ENCODE measurements around the gene ITGA2B.

The ITGA2B gene

DNA sequence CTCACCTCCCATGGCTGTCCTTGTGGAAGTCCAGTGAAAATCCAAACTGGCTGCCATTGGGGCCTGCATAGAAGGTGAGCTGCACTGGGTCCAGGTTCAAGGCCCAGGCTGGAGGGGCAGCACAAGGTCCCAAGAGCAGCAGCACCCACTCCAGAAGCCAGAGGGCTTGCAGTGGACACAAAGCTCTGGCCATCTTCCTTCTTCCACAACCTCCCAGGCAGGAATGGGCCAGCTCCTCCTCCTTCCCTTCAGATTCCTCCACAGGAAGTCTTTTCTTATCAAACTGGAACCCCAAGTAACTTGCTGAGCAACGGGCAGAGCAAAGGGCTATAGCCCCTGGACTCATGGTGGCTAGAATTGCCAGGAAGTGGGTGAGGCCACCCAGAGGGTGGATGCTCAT is at the start of gene ITGA2B:
TSS of gene ITGA2B (minus strand) at position 369 of the 400 bp plus-strand sequence. CDS start at position 193, 176 bp downstream.
- DNase-seq (ENCODE audit: low read depth in 1 of 2, low spot score in 1 of 2) = no peak

GRCh38 chr17:44439168-44439567 is 49.7 kb upstream of the ITGA2B start:
- DNase-seq (ENCODE audit: low read depth in 1 of 2, low spot score in 1 of 2) = no peak

- DNase-seq (ENCODE audit: low read depth in 1 of 2, low spot score in 1 of 2) = no peak
Measured at GRCh38 chr17:44438636-44439035, 49.2 kb upstream of the ITGA2B start.

DNA sequence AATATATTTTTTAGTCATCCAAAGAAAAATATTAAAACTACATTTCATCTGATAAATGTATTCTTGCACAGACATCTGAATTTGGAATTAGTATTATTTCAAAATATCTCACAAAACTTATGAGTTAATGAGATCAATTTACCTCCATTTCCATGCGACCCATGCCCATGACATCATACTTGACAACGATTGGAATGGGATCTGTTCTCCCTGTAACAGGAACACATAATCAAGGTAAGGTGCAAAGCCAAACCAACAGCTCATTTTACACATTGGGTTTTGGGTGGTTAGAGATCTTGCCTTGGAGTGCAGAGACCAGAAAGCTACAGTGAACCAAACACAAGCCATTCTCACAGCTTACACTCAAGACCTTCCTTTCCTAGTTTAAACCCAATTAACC is 46.9 kb upstream of the ITGA2B start:
- DNase-seq (ENCODE audit: low read depth in 1 of 2, low spot score in 1 of 2) = no peak

- DNase-seq (ENCODE audit: low read depth in 1 of 2, low spot score in 1 of 2) = no peak
Measured at GRCh38 chr17:44432254-44433157, 43.1 kb upstream of the ITGA2B start.

GRCh38 chr17:44424828-44425461 is 35.5 kb upstream of the ITGA2B start:
- DNase-seq (ENCODE audit: low read depth in 1 of 2, low spot score in 1 of 2) = no peak

- no peak for DNase-seq (ENCODE audit: low read depth in 1 of 2, low spot score in 1 of 2)
Measured at GRCh38 chr17:44417553-44417952, 28.1 kb upstream of the ITGA2B start.

- no peak for DNase-seq (ENCODE audit: low read depth in 1 of 2, low spot score in 1 of 2)
Measured at GRCh38 chr17:44416558-44417289, 27.3 kb upstream of the ITGA2B start.

GRCh38 chr17:44414394-44415155 is 25.1 kb upstream of the ITGA2B start:
- no peak for DNase-seq (ENCODE audit: low read depth in 1 of 2, low spot score in 1 of 2)

GRCh38 chr17:44409309-44410028 is 20.0 kb upstream of the ITGA2B start:
- DNase-seq (ENCODE audit: low read depth in 1 of 2, low spot score in 1 of 2) = no peak

GRCh38 chr17:44408786-44409185 is 19.3 kb upstream of the ITGA2B start:
- DNase-seq (ENCODE audit: low read depth in 1 of 2, low spot score in 1 of 2) = no peak

- no peak for DNase-seq (ENCODE audit: low read depth in 1 of 2, low spot score in 1 of 2)
Measured at GRCh38 chr17:44402564-44403172, 13.2 kb upstream of the ITGA2B start.

DNA sequence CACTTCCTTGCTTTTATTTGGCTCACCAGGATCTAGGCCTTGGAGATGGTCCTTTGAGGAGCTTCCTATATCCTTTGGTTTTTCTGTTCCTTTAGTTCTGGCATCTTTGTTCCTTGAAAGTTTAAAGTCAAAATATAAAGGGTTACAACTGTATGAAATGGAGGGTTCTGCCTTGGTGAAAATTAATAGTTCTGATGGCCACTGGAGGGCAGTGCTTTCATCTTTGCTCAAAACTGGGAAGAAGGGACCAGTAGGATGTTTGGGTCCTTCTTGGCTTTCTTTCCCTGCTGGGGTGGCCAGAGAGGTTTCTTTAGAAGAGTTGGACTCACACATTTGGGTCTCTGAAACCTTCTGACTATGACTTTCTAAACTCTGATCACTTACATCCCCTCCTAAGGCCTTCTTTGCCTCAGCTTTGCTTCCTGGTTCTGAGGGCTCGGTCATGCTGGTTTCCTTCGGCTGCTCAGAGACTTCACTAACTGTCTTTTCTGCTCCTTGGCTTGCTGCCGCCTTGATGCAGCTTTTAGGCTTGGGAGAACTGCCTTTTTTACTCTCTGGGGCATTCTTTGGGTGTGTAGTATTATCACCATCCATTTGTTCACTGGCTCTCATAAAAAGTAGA is 10.9 kb upstream of the ITGA2B start:
- no peak for DNase-seq (ENCODE audit: low read depth in 1 of 2, low spot score in 1 of 2)

- no peak for DNase-seq (ENCODE audit: low read depth in 1 of 2, low spot score in 1 of 2)
Measured at GRCh38 chr17:44398692-44399691, 9.5 kb upstream of the ITGA2B start.

GRCh38 chr17:44397479-44398440 is 8.3 kb upstream of the ITGA2B start:
- DNase-seq (ENCODE audit: low read depth in 1 of 2, low spot score in 1 of 2) = no peak

GRCh38 chr17:44396946-44397345 is 7.5 kb upstream of the ITGA2B start:
- DNase-seq (ENCODE audit: low read depth in 1 of 2, low spot score in 1 of 2) = no peak

GRCh38 chr17:44394833-44395232 is 5.4 kb upstream of the ITGA2B start:
- no peak for DNase-seq (ENCODE audit: low read depth in 1 of 2, low spot score in 1 of 2)
